Measurements from ENCODE around the gene EDEM3.

EDEM3 gene

GRCh38 chr1:184743062-184743756 lies 11.4 kb downstream of the EDEM3 start:
- Histone ChIP-seq H3K27me3 (replicated peaks; ENCODE audit: control insufficient read depth, insufficient read depth, low read length, poor library complexity, severe bottlenecking) (no peaks in the 10 kb centered on the region), H3K9me3 (ENCODE audit: control insufficient read depth, low read length) (no peaks in the 10 kb centered on the region), H3K27ac (ENCODE audit: insufficient read depth, low read length, poor library complexity, severe bottlenecking) (peak overlapping the region; percentile 63), H3K36me3 (ENCODE audit: control insufficient read depth, insufficient read depth, low read length) (no peaks in the 10 kb centered on the region), H3K4me3 (ENCODE audit: insufficient read depth, low read depth, low read length, poor library complexity, severe bottlenecking) (no peak overlapping the region), H3K4me1 (ENCODE audit: control insufficient read depth, insufficient read depth, low read length, poor library complexity, severe bottlenecking) (peaks cover 43% of the 10 kb centered on the region)
- no peak for DNase-seq

GRCh38 chr1:184740344-184740743 lies 14.3 kb downstream of the EDEM3 start:
- H3K36me3 ChIP-seq (ENCODE audit: control insufficient read depth, insufficient read depth, low read length) = peaks cover 3% of the 10 kb centered on the region
- H3K4me3 ChIP-seq (ENCODE audit: insufficient read depth, low read depth, low read length, poor library complexity, severe bottlenecking) = no peak overlapping the region
- no peaks in the 10 kb centered on the region for H3K27me3 ChIP-seq (replicated peaks; ENCODE audit: control insufficient read depth, insufficient read depth, low read length, poor library complexity, severe bottlenecking)
- no peak overlapping the region for H3K27ac ChIP-seq (ENCODE audit: insufficient read depth, low read length, poor library complexity, severe bottlenecking)
- peaks cover 28% of the 10 kb centered on the region for H3K4me1 ChIP-seq (ENCODE audit: control insufficient read depth, insufficient read depth, low read length, poor library complexity, severe bottlenecking)
- H3K9me3 ChIP-seq (ENCODE audit: control insufficient read depth, low read length) = no peaks in the 10 kb centered on the region
- no peak for DNase-seq

GRCh38 chr1:184739796-184740195 lies 14.9 kb downstream of the EDEM3 start:
- Histone ChIP-seq H3K9me3 (ENCODE audit: control insufficient read depth, low read length) (no peaks in the 10 kb centered on the region), H3K36me3 (ENCODE audit: control insufficient read depth, insufficient read depth, low read length) (peaks cover 3% of the 10 kb centered on the region), H3K4me3 (ENCODE audit: insufficient read depth, low read depth, low read length, poor library complexity, severe bottlenecking) (no peak overlapping the region), H3K27ac (ENCODE audit: insufficient read depth, low read length, poor library complexity, severe bottlenecking) (no peak overlapping the region), H3K4me1 (ENCODE audit: control insufficient read depth, insufficient read depth, low read length, poor library complexity, severe bottlenecking) (peaks cover 22% of the 10 kb centered on the region), H3K27me3 (replicated peaks; ENCODE audit: control insufficient read depth, insufficient read depth, low read length, poor library complexity, severe bottlenecking) (no peaks in the 10 kb centered on the region)
- DNase-seq = no peak

- peaks cover 3% of the 10 kb centered on the region for H3K36me3 ChIP-seq (ENCODE audit: control insufficient read depth, insufficient read depth, low read length)
- H3K27ac ChIP-seq (ENCODE audit: insufficient read depth, low read length, poor library complexity, severe bottlenecking) = no peak overlapping the region
- no peak overlapping the region for H3K4me3 ChIP-seq (ENCODE audit: insufficient read depth, low read depth, low read length, poor library complexity, severe bottlenecking)
- H3K4me1 ChIP-seq (ENCODE audit: control insufficient read depth, insufficient read depth, low read length, poor library complexity, severe bottlenecking) = peaks cover 16% of the 10 kb centered on the region
- no peaks in the 10 kb centered on the region for H3K9me3 ChIP-seq (ENCODE audit: control insufficient read depth, low read length)
- DNase-seq = no peak
- no peaks in the 10 kb centered on the region for H3K27me3 ChIP-seq (replicated peaks; ENCODE audit: control insufficient read depth, insufficient read depth, low read length, poor library complexity, severe bottlenecking)
These were observed 15.6 kb downstream of the EDEM3 start for GRCh38 chr1:184739070-184739469.

- Histone ChIP-seq H3K4me1 (ENCODE audit: control insufficient read depth, insufficient read depth, low read length, poor library complexity, severe bottlenecking) (no peaks in the 10 kb centered on the region), H3K27me3 (replicated peaks; ENCODE audit: control insufficient read depth, insufficient read depth, low read length, poor library complexity, severe bottlenecking) (no peaks in the 10 kb centered on the region), H3K4me3 (ENCODE audit: insufficient read depth, low read depth, low read length, poor library complexity, severe bottlenecking) (no peak overlapping the region), H3K36me3 (ENCODE audit: control insufficient read depth, insufficient read depth, low read length) (peaks cover 9% of the 10 kb centered on the region), H3K9me3 (ENCODE audit: control insufficient read depth, low read length) (no peaks in the 10 kb centered on the region), H3K27ac (ENCODE audit: insufficient read depth, low read length, poor library complexity, severe bottlenecking) (no peak overlapping the region)
- DNase-seq = no peak
These were observed 19.7 kb downstream of the EDEM3 start for GRCh38 chr1:184734980-184735379.

GRCh38 chr1:184724843-184725242 lies 29.8 kb downstream of the EDEM3 start:
- H3K9me3 ChIP-seq (ENCODE audit: control insufficient read depth, low read length) = no peaks in the 10 kb centered on the region
- H3K27ac ChIP-seq (ENCODE audit: insufficient read depth, low read length, poor library complexity, severe bottlenecking) = no peak overlapping the region
- H3K4me1 ChIP-seq (ENCODE audit: control insufficient read depth, insufficient read depth, low read length, poor library complexity, severe bottlenecking) = no peaks in the 10 kb centered on the region
- no peaks in the 10 kb centered on the region for H3K27me3 ChIP-seq (replicated peaks; ENCODE audit: control insufficient read depth, insufficient read depth, low read length, poor library complexity, severe bottlenecking)
- DNase-seq = no peak
- H3K4me3 ChIP-seq (ENCODE audit: insufficient read depth, low read depth, low read length, poor library complexity, severe bottlenecking) = no peak overlapping the region
- H3K36me3 ChIP-seq (ENCODE audit: control insufficient read depth, insufficient read depth, low read length) = peaks cover 15% of the 10 kb centered on the region

GRCh38 chr1:184716158-184716557 lies 38.5 kb downstream of the EDEM3 start:
- H3K36me3 ChIP-seq (ENCODE audit: control insufficient read depth, insufficient read depth, low read length) = peaks cover 44% of the 10 kb centered on the region
- no peaks in the 10 kb centered on the region for H3K27me3 ChIP-seq (replicated peaks; ENCODE audit: control insufficient read depth, insufficient read depth, low read length, poor library complexity, severe bottlenecking)
- DNase-seq = no peak
- no peak overlapping the region for H3K4me3 ChIP-seq (ENCODE audit: insufficient read depth, low read depth, low read length, poor library complexity, severe bottlenecking)
- H3K4me1 ChIP-seq (ENCODE audit: control insufficient read depth, insufficient read depth, low read length, poor library complexity, severe bottlenecking) = no peaks in the 10 kb centered on the region
- H3K9me3 ChIP-seq (ENCODE audit: control insufficient read depth, low read length) = no peaks in the 10 kb centered on the region
- H3K27ac ChIP-seq (ENCODE audit: insufficient read depth, low read length, poor library complexity, severe bottlenecking) = no peak overlapping the region

- no peak overlapping the region for H3K27ac ChIP-seq (ENCODE audit: insufficient read depth, low read length, poor library complexity, severe bottlenecking)
- H3K27me3 ChIP-seq (replicated peaks; ENCODE audit: control insufficient read depth, insufficient read depth, low read length, poor library complexity, severe bottlenecking) = no peaks in the 10 kb centered on the region
- H3K9me3 ChIP-seq (ENCODE audit: control insufficient read depth, low read length) = no peaks in the 10 kb centered on the region
- H3K36me3 ChIP-seq (ENCODE audit: control insufficient read depth, insufficient read depth, low read length) = peaks cover 57% of the 10 kb centered on the region
- no peak for DNase-seq
- H3K4me3 ChIP-seq (ENCODE audit: insufficient read depth, low read depth, low read length, poor library complexity, severe bottlenecking) = no peak overlapping the region
- H3K4me1 ChIP-seq (ENCODE audit: control insufficient read depth, insufficient read depth, low read length, poor library complexity, severe bottlenecking) = no peaks in the 10 kb centered on the region
These were observed 45.2 kb downstream of the EDEM3 start for GRCh38 chr1:184709418-184709817.

GRCh38 chr1:184708084-184708676 lies 46.5 kb downstream of the EDEM3 start:
- DNase-seq = no peak
- H3K27ac ChIP-seq (ENCODE audit: insufficient read depth, low read length, poor library complexity, severe bottlenecking) = no peak overlapping the region
- H3K9me3 ChIP-seq (ENCODE audit: control insufficient read depth, low read length) = no peaks in the 10 kb centered on the region
- H3K4me1 ChIP-seq (ENCODE audit: control insufficient read depth, insufficient read depth, low read length, poor library complexity, severe bottlenecking) = no peaks in the 10 kb centered on the region
- no peak overlapping the region for H3K4me3 ChIP-seq (ENCODE audit: insufficient read depth, low read depth, low read length, poor library complexity, severe bottlenecking)
- peaks cover 64% of the 10 kb centered on the region for H3K36me3 ChIP-seq (ENCODE audit: control insufficient read depth, insufficient read depth, low read length)
- no peaks in the 10 kb centered on the region for H3K27me3 ChIP-seq (replicated peaks; ENCODE audit: control insufficient read depth, insufficient read depth, low read length, poor library complexity, severe bottlenecking)

- Histone ChIP-seq H3K4me1 (ENCODE audit: control insufficient read depth, insufficient read depth, low read length, poor library complexity, severe bottlenecking) (no peaks in the 10 kb centered on the region), H3K36me3 (ENCODE audit: control insufficient read depth, insufficient read depth, low read length) (peaks cover 68% of the 10 kb centered on the region)
These were observed 49.4 kb downstream of the EDEM3 start for GRCh38 chr1:184705271-184705670.

More at GRCh38 chr1:184705271-184705670, 49.4 kb downstream of the EDEM3 start:
- Histone ChIP-seq H3K9me3 (ENCODE audit: control insufficient read depth, low read length) (no peaks in the 10 kb centered on the region), H3K27ac (ENCODE audit: insufficient read depth, low read length, poor library complexity, severe bottlenecking) (no peak overlapping the region), H3K4me3 (ENCODE audit: insufficient read depth, low read depth, low read length, poor library complexity, severe bottlenecking) (no peak overlapping the region), H3K27me3 (replicated peaks; ENCODE audit: control insufficient read depth, insufficient read depth, low read length, poor library complexity, severe bottlenecking) (no peaks in the 10 kb centered on the region)
- no peak for DNase-seq

All from effector memory CD4-positive, alpha-beta T cell (primary cell).